DOHH2 (cell line): Measurements from ENCODE around the gene CEP112.

Experiments used
- H3F3A ChIP-seq: fragments of 200-600 bp; sonication (generic), shearing (Covaris generic); 2 replicates; pipeline ENCODE4 v1.6.0; 2016; ENCODE audit warnings: antibody characterized with exemption, mild to moderate bottlenecking; ENCODE audit not compliant: control insufficient read depth, insufficient read depth
- H3K27ac ChIP-seq: fragments of 200-600 bp; sonication (generic); 2 replicates; pipeline ENCODE4 v1.5.1; 2014; ENCODE audit warnings: low read depth, mild to moderate bottlenecking, low read length, moderate library complexity
- H3K27me3 ChIP-seq: fragments of 200-600 bp; sonication (generic); 2 replicates; pipeline ENCODE4 v1.6.1; 2014; ENCODE audit warnings: mild to moderate bottlenecking, low read length, mixed read lengths; ENCODE audit not compliant: control insufficient read depth
- H3K36me3 ChIP-seq: fragments of 200-600 bp; sonication (generic); 2 replicates; pipeline ENCODE4 v1.6.1; 2014; ENCODE audit warnings: mild to moderate bottlenecking, low read length, moderate library complexity, mixed read lengths; ENCODE audit not compliant: control insufficient read depth
- H3K4me1 ChIP-seq: fragments of 200-600 bp; sonication (generic); 2 replicates; pipeline ENCODE4 v1.6.1; 2014; ENCODE audit warnings: mild to moderate bottlenecking, low read length, mixed read lengths; ENCODE audit not compliant: control insufficient read depth
- H3K4me2 ChIP-seq: fragments of 200-600 bp; sonication (generic); 2 replicates; pipeline ENCODE4 v1.6.0; 2014; ENCODE audit warnings: mild to moderate bottlenecking, low read length, moderate library complexity
- H3K4me3 ChIP-seq: fragments of 200-600 bp; sonication (generic); 2 replicates; pipeline ENCODE4 v1.5.1; 2014; ENCODE audit warnings: mild to moderate bottlenecking, low read length, mixed read lengths
- H3K79me2 ChIP-seq: fragments of 200-600 bp; sonication (generic); 2 replicates; pipeline ENCODE4 v1.6.1; 2014; ENCODE audit warnings: mild to moderate bottlenecking, low read length, mixed read lengths; ENCODE audit not compliant: control insufficient read depth
- H3K9me2 ChIP-seq: fragments of 200-600 bp; sonication (generic); replicated peaks from 2 replicates; pipeline ENCODE4 v1.6.1; 2014; ENCODE audit warnings: mild to moderate bottlenecking, low read length, mixed read lengths; ENCODE audit not compliant: control insufficient read depth
- H3K9me3 ChIP-seq: fragments of 200-600 bp; sonication (generic); 2 replicates; pipeline ENCODE4 v1.6.1; 2014; ENCODE audit warnings: antibody characterized with exemption, low read length, mixed read lengths; ENCODE audit not compliant: control insufficient read depth, insufficient read depth
- H4K20me1 ChIP-seq: fragments of 200-600 bp; sonication (generic); 2 replicates; pipeline ENCODE4 v1.6.0; 2014; ENCODE audit warnings: low read depth, mild to moderate bottlenecking, antibody characterized with exemption, low read length, moderate library complexity; ENCODE audit not compliant: control insufficient read depth, insufficient read depth
- CTCF ChIP-seq: fragments of 200-600 bp; sonication (generic); IDR thresholded peaks from one replicate; pipeline ENCODE4 v1.5.1; 2014; ENCODE audit warnings: antibody characterized with exemption, mild to moderate bottlenecking, low read depth, low read length; ENCODE audit not compliant: poor library complexity, severe bottlenecking
- EZH2phosphoT487 ChIP-seq: fragments of 200-600 bp; sonication (generic); IDR thresholded peaks from 2 replicates; pipeline ENCODE4 v1.6.1; 2017; ENCODE audit warnings: borderline replicate concordance, mild to moderate bottlenecking, antibody characterized with exemption, low read length, moderate library complexity, mixed read lengths

Gene CEP112

GRCh38 chr17:65853816-65854215 lies 338.1 kb downstream of the CEP112 start:
- Histone ChIP-seq H3K79me2 (no peaks in the 10 kb centered on the region), H3K27ac (no peak overlapping the region), H3K4me2 (no peak overlapping the region), H3K36me3 (no peaks in the 10 kb centered on the region), H3K27me3 (no peaks in the 10 kb centered on the region), H3K4me3 (no peak overlapping the region), H3F3A (no peaks in the 10 kb centered on the region), H3K9me3 (no peaks in the 10 kb centered on the region), H3K4me1 (peaks cover 14% of the 10 kb centered on the region), H4K20me1 (no peaks in the 10 kb centered on the region), H3K9me2 (no peaks in the 10 kb centered on the region)
- TF ChIP-seq EZH2phosphoT487 (no peak), CTCF (no peak)

GRCh38 chr17:65852911-65853310 lies 339.0 kb downstream of the CEP112 start:
- peaks cover 14% of the 10 kb centered on the region for H3K4me1 ChIP-seq
- no peaks in the 10 kb centered on the region for H3K9me3 ChIP-seq
- no peak overlapping the region for H3K4me2 ChIP-seq
- H3K36me3 ChIP-seq, result no peaks in the 10 kb centered on the region
- no peaks in the 10 kb centered on the region for H3K79me2 ChIP-seq
- no peaks in the 10 kb centered on the region for H3K27me3 ChIP-seq
- no peak overlapping the region for H3K4me3 ChIP-seq
- H3K27ac ChIP-seq, result no peak overlapping the region
- no peaks in the 10 kb centered on the region for H3K9me2 ChIP-seq
- H4K20me1 ChIP-seq, result no peaks in the 10 kb centered on the region
- TF ChIP-seq CTCF (no peak), EZH2phosphoT487 (no peak)
- H3F3A ChIP-seq, result no peaks in the 10 kb centered on the region

GRCh38 chr17:65851965-65852736 lies 339.8 kb downstream of the CEP112 start:
- H3K79me2 ChIP-seq, result no peaks in the 10 kb centered on the region
- H3K9me2 ChIP-seq, result no peaks in the 10 kb centered on the region
- H3K4me3 ChIP-seq, result no peak overlapping the region

More at GRCh38 chr17:65851965-65852736, 339.8 kb downstream of the CEP112 start:
- no peaks in the 10 kb centered on the region for H3K36me3 ChIP-seq
- no peak overlapping the region for H3K27ac ChIP-seq
- H3K4me1 ChIP-seq, result peaks cover 14% of the 10 kb centered on the region
- H3F3A ChIP-seq, result no peaks in the 10 kb centered on the region
- TF ChIP-seq CTCF, result no peak
- no peak for TF ChIP-seq EZH2phosphoT487
- H4K20me1 ChIP-seq, result no peaks in the 10 kb centered on the region
- no peak overlapping the region for H3K4me2 ChIP-seq
- no peaks in the 10 kb centered on the region for H3K9me3 ChIP-seq
- no peaks in the 10 kb centered on the region for H3K27me3 ChIP-seq
